Measurements from ENCODE around the gene KLC4.

Gene KLC4

DNA sequence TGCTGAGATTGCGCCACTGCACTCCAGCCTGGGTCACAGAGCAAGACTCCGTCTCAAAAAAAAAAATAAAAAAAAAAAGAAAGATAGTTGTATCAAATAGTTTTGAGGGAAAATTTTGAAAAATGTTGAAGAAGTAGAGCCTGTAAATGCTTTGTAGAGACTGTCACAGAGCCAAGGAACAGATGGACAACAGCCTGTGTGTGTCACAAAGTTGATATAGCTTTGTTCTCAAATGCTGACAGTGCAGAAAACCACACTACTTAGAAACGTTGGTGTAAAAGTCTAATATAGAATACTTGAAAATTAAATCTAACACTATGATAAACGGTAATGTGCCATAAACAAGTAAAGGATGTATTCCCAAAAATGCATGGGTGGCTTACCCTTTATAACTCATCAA is 42.1 kb downstream of the KLC4 start:
- TF ChIP-seq EGR1 (IDR thresholded peaks at IDR 0.05) (no peak), YY1 (IDR thresholded peaks at IDR 0.05; ENCODE audit: low read depth) (no peak), TEAD4 (IDR thresholded peaks at IDR 0.05) (no peak), EP300 (IDR thresholded peaks at IDR 0.05; ENCODE audit: borderline replicate concordance) (no peak), TAF1 (IDR thresholded peaks at IDR 0.05; ENCODE audit: low read depth) (no peak), TCF12 (IDR thresholded peaks at IDR 0.05; ENCODE audit: low read depth) (no peak), NFIC (IDR thresholded peaks at IDR 0.05) (no peak), CEBPB (IDR thresholded peaks at IDR 0.05) (no peak)
- TF ChIP-seq, protein P1, sequence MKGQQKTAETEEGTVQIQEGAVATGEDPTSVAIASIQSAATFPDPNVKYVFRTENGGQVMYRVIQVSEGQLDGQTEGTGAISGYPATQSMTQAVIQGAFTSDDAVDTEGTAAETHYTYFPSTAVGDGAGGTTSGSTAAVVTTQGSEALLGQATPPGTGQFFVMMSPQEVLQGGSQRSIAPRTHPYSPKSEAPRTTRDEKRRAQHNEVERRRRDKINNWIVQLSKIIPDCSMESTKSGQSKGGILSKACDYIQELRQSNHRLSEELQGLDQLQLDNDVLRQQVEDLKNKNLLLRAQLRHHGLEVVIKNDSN (IDR thresholded peaks at IDR 0.05): no peak

DNA sequence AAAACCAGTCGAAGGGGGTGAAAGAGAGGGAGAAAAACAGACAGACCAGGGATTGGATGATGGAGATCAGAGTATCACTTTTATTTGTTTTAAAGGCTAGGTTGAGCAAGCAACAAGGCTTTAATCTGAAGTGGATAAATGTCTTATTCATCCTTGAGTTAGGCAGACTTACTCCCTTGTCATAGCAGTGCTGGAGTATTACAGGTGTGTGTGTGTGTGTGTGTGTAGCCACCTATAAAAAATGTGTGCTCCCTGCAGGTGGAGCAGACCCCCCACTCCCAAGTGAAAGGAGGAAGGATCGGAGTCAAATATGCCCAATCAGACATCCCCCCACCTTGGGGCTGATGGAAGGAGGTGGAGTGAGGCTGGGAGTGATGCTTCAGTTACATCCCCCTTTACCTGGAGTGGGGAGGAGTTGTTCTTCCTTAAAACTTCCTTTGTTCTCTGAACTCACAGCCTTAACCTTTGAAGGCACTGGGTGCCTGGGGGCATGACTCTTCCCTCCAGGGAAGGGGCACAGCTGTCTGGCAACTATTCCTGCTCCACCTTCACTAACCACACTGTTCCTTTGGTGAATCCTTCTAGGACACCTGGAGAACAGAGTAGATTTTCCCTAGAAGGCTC is 43.9 kb downstream of the KLC4 start:
- TF ChIP-seq YY1 (IDR thresholded peaks at IDR 0.05; ENCODE audit: low read depth) (no peak), NFIC (IDR thresholded peaks at IDR 0.05) (no peak), TEAD4 (IDR thresholded peaks at IDR 0.05) (no peak), EP300 (IDR thresholded peaks at IDR 0.05; ENCODE audit: borderline replicate concordance) (no peak), CEBPB (IDR thresholded peaks at IDR 0.05) (no peak), TAF1 (IDR thresholded peaks at IDR 0.05; ENCODE audit: low read depth) (no peak), EGR1 (IDR thresholded peaks at IDR 0.05) (no peak)
- TF ChIP-seq, protein P2, sequence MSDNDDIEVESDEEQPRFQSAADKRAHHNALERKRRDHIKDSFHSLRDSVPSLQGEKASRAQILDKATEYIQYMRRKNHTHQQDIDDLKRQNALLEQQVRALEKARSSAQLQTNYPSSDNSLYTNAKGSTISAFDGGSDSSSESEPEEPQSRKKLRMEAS (IDR thresholded peaks at IDR 0.05): no peak
- TF ChIP-seq, protein P1 (IDR thresholded peaks at IDR 0.05): no peak

DNA sequence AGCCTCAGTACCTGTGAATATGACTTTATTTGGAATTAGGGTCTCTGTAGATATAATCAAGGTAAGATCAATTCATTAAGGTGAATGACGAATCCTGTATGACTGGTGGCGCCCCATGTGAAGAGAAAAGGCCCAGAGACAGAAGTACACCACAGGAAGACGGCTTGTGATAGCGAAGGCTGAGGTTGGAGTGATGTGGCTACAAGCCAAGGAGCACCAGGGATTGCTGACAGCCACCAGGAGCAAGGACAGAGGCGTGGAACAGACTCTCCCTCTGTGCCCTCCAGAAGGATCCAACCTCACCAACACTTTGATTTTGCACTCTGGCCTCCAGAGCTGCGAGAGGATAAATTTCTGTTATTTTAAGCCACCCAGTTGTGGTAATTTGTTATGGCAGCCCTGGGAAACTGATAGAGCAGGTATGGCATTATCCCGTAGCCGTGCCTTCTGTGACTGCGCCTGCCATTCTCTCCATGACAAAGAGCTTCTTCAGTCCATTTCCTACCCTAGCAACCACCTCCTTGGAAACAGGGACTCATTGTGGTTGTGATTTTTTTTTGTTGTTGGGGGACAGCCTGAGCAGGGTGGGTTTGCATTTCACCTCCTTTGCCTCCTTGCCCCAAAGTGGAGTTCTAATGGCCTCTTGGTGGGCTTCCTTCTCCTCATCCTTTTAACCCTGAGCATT is 46.2 kb downstream of the KLC4 start:
- TF ChIP-seq TCF12 (IDR thresholded peaks at IDR 0.05; ENCODE audit: low read depth) (no peak), TEAD4 (IDR thresholded peaks at IDR 0.05) (no peak), EGR1 (IDR thresholded peaks at IDR 0.05) (no peak), YY1 (IDR thresholded peaks at IDR 0.05; ENCODE audit: low read depth) (no peak), RAD21 (IDR thresholded peaks at IDR 0.05; ENCODE audit: low read depth) (no peak), TAF1 (IDR thresholded peaks at IDR 0.05; ENCODE audit: low read depth) (no peak), ZBTB7A (IDR thresholded peaks at IDR 0.05; ENCODE audit: low read depth) (no peak), CEBPB (IDR thresholded peaks at IDR 0.05) (no peak), EP300 (IDR thresholded peaks at IDR 0.05; ENCODE audit: borderline replicate concordance) (no peak), FOXM1 (IDR thresholded peaks at IDR 0.05; ENCODE audit: borderline replicate concordance, low read depth) (no peak), NFIC (IDR thresholded peaks at IDR 0.05) (no peak), CREB1 (IDR thresholded peaks at IDR 0.05; ENCODE audit: low read depth) (no peak)
- TF ChIP-seq, protein P3, sequence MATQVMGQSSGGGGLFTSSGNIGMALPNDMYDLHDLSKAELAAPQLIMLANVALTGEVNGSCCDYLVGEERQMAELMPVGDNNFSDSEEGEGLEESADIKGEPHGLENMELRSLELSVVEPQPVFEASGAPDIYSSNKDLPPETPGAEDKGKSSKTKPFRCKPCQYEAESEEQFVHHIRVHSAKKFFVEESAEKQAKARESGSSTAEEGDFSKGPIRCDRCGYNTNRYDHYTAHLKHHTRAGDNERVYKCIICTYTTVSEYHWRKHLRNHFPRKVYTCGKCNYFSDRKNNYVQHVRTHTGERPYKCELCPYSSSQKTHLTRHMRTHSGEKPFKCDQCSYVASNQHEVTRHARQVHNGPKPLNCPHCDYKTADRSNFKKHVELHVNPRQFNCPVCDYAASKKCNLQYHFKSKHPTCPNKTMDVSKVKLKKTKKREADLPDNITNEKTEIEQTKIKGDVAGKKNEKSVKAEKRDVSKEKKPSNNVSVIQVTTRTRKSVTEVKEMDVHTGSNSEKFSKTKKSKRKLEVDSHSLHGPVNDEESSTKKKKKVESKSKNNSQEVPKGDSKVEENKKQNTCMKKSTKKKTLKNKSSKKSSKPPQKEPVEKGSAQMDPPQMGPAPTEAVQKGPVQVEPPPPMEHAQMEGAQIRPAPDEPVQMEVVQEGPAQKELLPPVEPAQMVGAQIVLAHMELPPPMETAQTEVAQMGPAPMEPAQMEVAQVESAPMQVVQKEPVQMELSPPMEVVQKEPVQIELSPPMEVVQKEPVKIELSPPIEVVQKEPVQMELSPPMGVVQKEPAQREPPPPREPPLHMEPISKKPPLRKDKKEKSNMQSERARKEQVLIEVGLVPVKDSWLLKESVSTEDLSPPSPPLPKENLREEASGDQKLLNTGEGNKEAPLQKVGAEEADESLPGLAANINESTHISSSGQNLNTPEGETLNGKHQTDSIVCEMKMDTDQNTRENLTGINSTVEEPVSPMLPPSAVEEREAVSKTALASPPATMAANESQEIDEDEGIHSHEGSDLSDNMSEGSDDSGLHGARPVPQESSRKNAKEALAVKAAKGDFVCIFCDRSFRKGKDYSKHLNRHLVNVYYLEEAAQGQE (IDR thresholded peaks at IDR 0.05; ENCODE audit: low read depth): no peak
- TF ChIP-seq, protein P2 (IDR thresholded peaks at IDR 0.05): no peak
- TF ChIP-seq, protein P1 (IDR thresholded peaks at IDR 0.05): no peak

DNA sequence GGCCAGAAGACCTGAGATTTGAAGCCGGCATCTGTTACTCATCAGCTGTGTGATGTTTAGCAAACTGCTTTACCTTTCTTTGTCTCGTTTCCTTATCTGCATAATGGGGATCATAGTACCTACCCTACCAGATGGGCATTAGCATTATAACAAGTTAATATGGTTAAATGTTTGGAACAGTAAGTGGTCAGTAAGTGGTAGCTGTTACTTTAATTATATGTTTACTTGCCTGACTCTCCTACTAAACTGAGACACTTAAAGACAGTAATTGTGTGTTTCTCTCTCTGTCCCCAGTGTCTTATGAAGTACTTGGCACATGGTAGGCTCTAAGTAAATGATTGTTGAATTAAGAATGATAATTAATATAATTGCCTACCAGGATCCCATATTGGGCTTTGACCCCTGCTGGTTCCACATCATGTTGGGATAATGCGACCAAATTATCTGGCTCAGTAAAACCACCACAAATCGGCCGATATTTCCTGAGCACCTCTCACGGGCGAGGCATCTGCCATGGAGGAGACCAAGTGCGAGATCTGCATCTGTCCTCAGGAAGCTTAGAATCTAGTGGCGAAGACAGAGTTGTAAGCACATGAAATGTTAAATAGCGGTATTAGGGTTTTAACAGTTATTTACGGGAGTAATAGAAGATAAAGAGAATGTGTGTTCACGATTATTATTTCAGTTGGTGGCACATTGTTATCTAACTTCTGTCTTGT is 48.1 kb downstream of the KLC4 start:
- TF ChIP-seq TCF12 (IDR thresholded peaks at IDR 0.05; ENCODE audit: low read depth): no peak
- TF ChIP-seq FOXM1 (IDR thresholded peaks at IDR 0.05; ENCODE audit: borderline replicate concordance, low read depth): no peak
- TF ChIP-seq, protein P1 (IDR thresholded peaks at IDR 0.05): no peak
- no peak for TF ChIP-seq TAF1 (IDR thresholded peaks at IDR 0.05; ENCODE audit: low read depth)
- TF ChIP-seq, protein P2 (IDR thresholded peaks at IDR 0.05): no peak
- no peak for TF ChIP-seq RAD21 (IDR thresholded peaks at IDR 0.05; ENCODE audit: low read depth)
- TF ChIP-seq EGR1 (IDR thresholded peaks at IDR 0.05): no peak
- TF ChIP-seq TEAD4 (IDR thresholded peaks at IDR 0.05): no peak
- TF ChIP-seq NFIC (IDR thresholded peaks at IDR 0.05): no peak
- TF ChIP-seq CEBPB (IDR thresholded peaks at IDR 0.05): no peak
- no peak for TF ChIP-seq CREB1 (IDR thresholded peaks at IDR 0.05; ENCODE audit: low read depth)
- no peak for TF ChIP-seq EP300 (IDR thresholded peaks at IDR 0.05; ENCODE audit: borderline replicate concordance)
- no peak for TF ChIP-seq ZBTB7A (IDR thresholded peaks at IDR 0.05; ENCODE audit: low read depth)
- TF ChIP-seq, protein P3 (IDR thresholded peaks at IDR 0.05; ENCODE audit: low read depth): no peak
- TF ChIP-seq YY1 (IDR thresholded peaks at IDR 0.05; ENCODE audit: low read depth): no peak
